ENCODE data around the gene C10orf90. TPM values are rescaled to one million over a fixed set of nuclear protein-coding genes. Genes with fewer than 3 reads are reported as not detected.

The C10orf90 gene
- total RNA-seq, 4 donors from 2014 or later: 0.26 TPM; not detected in 3

DNA sequence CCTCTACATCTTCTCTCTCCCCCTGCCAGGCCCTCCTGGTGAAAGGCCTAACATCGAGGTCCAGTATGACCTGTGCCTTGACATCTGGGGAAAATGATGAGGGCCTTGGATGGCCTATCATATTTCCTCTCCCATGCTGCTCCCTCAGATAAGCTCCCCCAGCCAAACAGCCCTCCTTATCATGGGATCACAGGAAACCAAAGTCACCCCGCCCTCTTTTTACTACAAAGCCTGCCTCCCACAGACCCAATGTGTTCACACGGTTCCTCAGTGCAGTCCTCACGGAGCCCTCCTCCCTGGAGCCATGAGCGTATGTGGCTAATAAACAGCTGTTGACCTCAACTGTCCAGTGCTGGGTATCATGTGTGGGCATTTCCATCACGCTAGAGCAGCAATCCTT, 32.0 kb downstream of the C10orf90 start:
- TF ChIP-seq, protein P1, sequence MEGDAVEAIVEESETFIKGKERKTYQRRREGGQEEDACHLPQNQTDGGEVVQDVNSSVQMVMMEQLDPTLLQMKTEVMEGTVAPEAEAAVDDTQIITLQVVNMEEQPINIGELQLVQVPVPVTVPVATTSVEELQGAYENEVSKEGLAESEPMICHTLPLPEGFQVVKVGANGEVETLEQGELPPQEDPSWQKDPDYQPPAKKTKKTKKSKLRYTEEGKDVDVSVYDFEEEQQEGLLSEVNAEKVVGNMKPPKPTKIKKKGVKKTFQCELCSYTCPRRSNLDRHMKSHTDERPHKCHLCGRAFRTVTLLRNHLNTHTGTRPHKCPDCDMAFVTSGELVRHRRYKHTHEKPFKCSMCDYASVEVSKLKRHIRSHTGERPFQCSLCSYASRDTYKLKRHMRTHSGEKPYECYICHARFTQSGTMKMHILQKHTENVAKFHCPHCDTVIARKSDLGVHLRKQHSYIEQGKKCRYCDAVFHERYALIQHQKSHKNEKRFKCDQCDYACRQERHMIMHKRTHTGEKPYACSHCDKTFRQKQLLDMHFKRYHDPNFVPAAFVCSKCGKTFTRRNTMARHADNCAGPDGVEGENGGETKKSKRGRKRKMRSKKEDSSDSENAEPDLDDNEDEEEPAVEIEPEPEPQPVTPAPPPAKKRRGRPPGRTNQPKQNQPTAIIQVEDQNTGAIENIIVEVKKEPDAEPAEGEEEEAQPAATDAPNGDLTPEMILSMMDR (IDR thresholded peaks at IDR 0.05): no peak
- TF ChIP-seq POLR2A (IDR thresholded peaks at IDR 0.05): no peak
- 71 to 87% methylated on average over 5 to 6 of the region's 6 CpGs for WGBS, 2 donors
- no peak for DNase-seq
- H3K36me3 ChIP-seq: no peaks in the 10 kb centered on the region
- H3K27me3 ChIP-seq: no peaks in the 10 kb centered on the region
- no peak overlapping the region for H3K27ac ChIP-seq
- H3K9me3 ChIP-seq: no peaks in the 10 kb centered on the region
- H3K4me3 ChIP-seq: no peak overlapping the region
- intact Hi-C loops (cut with DNase I): no loop called here
- H3K4me1 ChIP-seq: peaks cover 0 to 20% (median 4%) of the 10 kb centered on the region in 3 donors

DNA sequence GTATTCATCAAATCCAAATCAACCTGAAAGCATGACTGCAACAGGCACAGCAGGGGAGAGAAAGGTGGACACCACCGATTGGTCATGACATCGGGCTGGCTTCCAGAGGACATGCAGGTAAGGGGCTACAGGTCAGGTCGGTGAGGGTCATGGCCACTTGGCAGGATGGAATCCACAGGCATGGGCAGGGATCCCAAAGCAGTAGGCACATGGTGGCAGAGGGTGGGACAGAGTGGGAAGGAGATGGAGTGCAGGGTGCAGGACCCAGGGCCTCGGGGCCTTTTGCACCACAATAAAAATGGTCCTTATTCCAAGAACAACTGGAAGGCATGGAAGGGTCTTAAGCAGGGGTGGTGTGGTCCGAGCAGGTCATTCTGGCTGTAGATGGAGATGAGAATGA, 33.0 kb downstream of the C10orf90 start:
- WGBS, 2 donors: 89 to 91% methylated on average over 5 of the region's 5 CpGs
- H3K36me3 ChIP-seq: no peaks in the 10 kb centered on the region
- no peak overlapping the region for H3K27ac ChIP-seq
- peaks cover 0 to 20% (median 4%) of the 10 kb centered on the region in 3 donors for H3K4me1 ChIP-seq
- no peaks in the 10 kb centered on the region for H3K27me3 ChIP-seq
- H3K9me3 ChIP-seq: no peaks in the 10 kb centered on the region
- intact Hi-C loops (cut with DNase I): no loop called here
- no peak for DNase-seq
- TF ChIP-seq, protein P1 (IDR thresholded peaks at IDR 0.05): no peak
- TF ChIP-seq POLR2A (IDR thresholded peaks at IDR 0.05): no peak
- no peak overlapping the region for H3K4me3 ChIP-seq

DNA sequence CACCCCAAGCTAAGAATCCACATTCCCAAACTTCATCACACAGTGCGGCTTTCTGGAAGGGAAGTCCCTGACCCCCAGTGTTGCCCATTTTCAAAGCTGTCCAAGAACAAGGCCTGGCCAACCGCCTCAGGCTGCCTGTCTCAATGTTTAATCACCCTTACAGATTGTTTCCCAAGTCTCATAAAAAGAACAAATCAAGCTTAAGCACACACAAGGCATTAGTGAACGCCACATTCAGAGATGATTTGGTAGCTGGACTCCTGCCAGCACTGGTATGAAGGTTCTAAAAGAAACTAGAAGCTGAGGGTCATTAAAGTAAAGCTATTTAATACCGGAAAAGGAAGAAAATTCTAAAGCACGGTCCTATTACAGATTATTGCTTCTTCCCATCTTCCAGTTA, 35.6 kb downstream of the C10orf90 start:
- WGBS, 2 donors: 24 to 37% methylated on average over 5 of the region's 5 CpGs
- intact Hi-C loops (cut with DNase I): no loop called here
- DNase-seq: no peak
- no peaks in the 10 kb centered on the region for H3K9me3 ChIP-seq
- no peak overlapping the region for H3K4me3 ChIP-seq
- peaks cover 0 to under 1% (median 0%) of the 10 kb centered on the region in 3 donors for H3K4me1 ChIP-seq
- TF ChIP-seq, protein P1 (IDR thresholded peaks at IDR 0.05): no peak
- TF ChIP-seq POLR2A (IDR thresholded peaks at IDR 0.05): no peak
- H3K27me3 ChIP-seq: no peaks in the 10 kb centered on the region
- no peak overlapping the region for H3K27ac ChIP-seq
- H3K36me3 ChIP-seq: no peaks in the 10 kb centered on the region

DNA sequence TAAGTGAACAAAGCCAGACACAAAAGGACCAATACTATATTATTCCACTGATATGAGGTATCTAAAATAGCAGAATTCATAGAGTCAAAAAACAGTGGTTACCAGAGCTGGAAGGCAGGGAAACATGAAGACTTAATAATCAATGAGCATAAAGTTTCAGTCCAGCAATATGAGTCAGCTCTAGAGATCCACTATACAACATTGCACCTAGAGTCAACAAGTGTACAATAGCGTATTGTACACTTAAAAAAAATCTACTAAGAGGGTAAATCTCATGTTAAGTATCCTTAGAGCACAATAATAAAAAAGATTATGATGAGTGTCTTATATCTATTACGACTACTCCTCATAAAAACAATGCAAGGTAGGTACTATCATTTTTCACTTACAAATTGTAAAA, 36.1 kb downstream of the C10orf90 start:
- no peak for TF ChIP-seq POLR2A (IDR thresholded peaks at IDR 0.05)
- TF ChIP-seq, protein P1 (IDR thresholded peaks at IDR 0.05): no peak
- no peaks in the 10 kb centered on the region for H3K9me3 ChIP-seq
- DNase-seq: no peak
- no peaks in the 10 kb centered on the region for H3K4me1 ChIP-seq
- no peaks in the 10 kb centered on the region for H3K36me3 ChIP-seq
- H3K27me3 ChIP-seq: no peaks in the 10 kb centered on the region
- 53 to 56% methylated on average over 2 of the region's 2 CpGs for WGBS, 2 donors
- no peak overlapping the region for H3K27ac ChIP-seq
- intact Hi-C loops (cut with DNase I): no loop called here
- H3K4me3 ChIP-seq: no peak overlapping the region

DNA sequence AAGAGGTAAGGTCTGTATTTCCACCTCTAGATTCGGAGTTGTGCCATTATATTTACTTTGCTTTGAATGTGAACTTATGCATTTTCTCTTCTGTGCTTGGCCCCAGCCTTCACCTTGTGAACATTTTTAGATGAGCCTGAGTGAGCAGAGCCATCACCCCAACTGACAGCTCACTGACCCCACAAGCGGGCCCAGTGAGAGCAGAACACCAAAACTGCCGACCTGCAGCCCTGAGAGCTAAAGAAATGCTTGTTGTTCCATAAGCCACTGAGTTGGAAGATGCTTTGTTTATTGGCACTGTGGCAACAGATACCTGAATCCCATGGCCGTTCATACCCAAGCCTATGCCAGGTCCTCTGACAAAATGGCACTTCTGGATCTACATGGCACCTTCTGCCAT, 37.8 kb downstream of the C10orf90 start:
- Histone ChIP-seq H3K27ac (no peak overlapping the region), H3K9me3 (no peaks in the 10 kb centered on the region), H3K27me3 (no peaks in the 10 kb centered on the region), H3K36me3 (no peaks in the 10 kb centered on the region), H3K4me1 (no peaks in the 10 kb centered on the region), H3K4me3 (no peak overlapping the region)
- 77 to 87% methylated on average over 4 of the region's 4 CpGs for WGBS, 2 donors
- TF ChIP-seq, protein P1 (IDR thresholded peaks at IDR 0.05): no peak
- no peak for TF ChIP-seq POLR2A (IDR thresholded peaks at IDR 0.05)
- no peak for DNase-seq
- intact Hi-C loops (cut with DNase I): no loop called here

Data from esophagus squamous epithelium (tissue), 5 donors.